GM12878 (cell line): ENCODE data around the gene KIAA1191. TPM values are rescaled to one million over a fixed set of nuclear protein-coding genes. Genes with fewer than 3 reads are reported as not detected.

ENCODE experiments used
- ASH2L ChIP-seq: fragments of 300-600, 200-600 bp; sonication (generic); IDR thresholded peaks from 2 replicates; pipeline ENCODE4 v1.6.1; 2017; ENCODE audit warnings: low read depth, mild to moderate bottlenecking, borderline replicate concordance
- ATF3 ChIP-seq: IDR thresholded peaks from 2 replicates; pipeline ENCODE4 v1.6.1; 2011; ENCODE audit warnings: low read depth, mild to moderate bottlenecking, low read length, moderate library complexity, borderline replicate concordance; ENCODE audit errors: extremely low read depth
- BACH1 ChIP-seq: fragments of 450-650 bp; IDR thresholded peaks from 2 replicates; pipeline ENCODE4 v1.6.1; 2017; ENCODE audit warnings: mild to moderate bottlenecking, borderline replicate concordance
- ESRRA ChIP-seq: IDR thresholded peaks from 2 replicates; pipeline ENCODE4 v1.6.1; 2012; ENCODE audit warnings: mild to moderate bottlenecking, low read length, improper control_type of control experiment
- GATAD2B ChIP-seq: fragments of 450-650 bp; conservative IDR thresholded peaks from 2 replicates; pipeline ENCODE4 v1.6.1; 2017; ENCODE audit warnings: low read depth, mild to moderate bottlenecking, moderate library complexity
- IKZF1 ChIP-seq: fragments of 450-650 bp; conservative IDR thresholded peaks from 2 replicates; pipeline ENCODE4 v1.6.1; 2017; ENCODE audit warnings: antibody characterized with exemption, mild to moderate bottlenecking
- JUNB ChIP-seq: IDR thresholded peaks from 2 replicates; pipeline ENCODE4 v1.6.1; 2016; ENCODE audit warnings: antibody characterized with exemption, mild to moderate bottlenecking
- KDM1A ChIP-seq: fragments of 200-600 bp; sonication (generic); IDR thresholded peaks from 2 replicates; pipeline ENCODE4 v1.6.1; 2016; ENCODE audit warnings: borderline replicate concordance
- NFYB ChIP-seq: IDR thresholded peaks from 2 replicates; pipeline ENCODE4 v1.6.1; 2011; ENCODE audit warnings: low read depth, mild to moderate bottlenecking, low read length, improper control_type of control experiment, moderate library complexity; ENCODE audit not compliant: insufficient read depth
- NRF1 ChIP-seq: conservative IDR thresholded peaks from 2 replicates; pipeline ENCODE4 v1.6.1; 2011; ENCODE audit warnings: mild to moderate bottlenecking, low read depth, low read length, improper control_type of control experiment
- POLR2AphosphoS2 ChIP-seq: IDR thresholded peaks from 2 replicates; pipeline ENCODE4 v1.6.1; 2011; ENCODE audit warnings: low read depth, mild to moderate bottlenecking, low read length, improper control_type of control experiment, moderate library complexity
- SIX5 ChIP-seq: IDR thresholded peaks from 2 replicates; pipeline ENCODE4 v1.6.1; 2011; ENCODE audit warnings: mild to moderate bottlenecking, low read depth, low read length, moderate library complexity; ENCODE audit not compliant: severe bottlenecking
- SMAD1 ChIP-seq: fragments of 450-650 bp; IDR thresholded peaks from 2 replicates; pipeline ENCODE4 v1.6.1; 2018; ENCODE audit warnings: mild to moderate bottlenecking, low read depth; ENCODE audit not compliant: partially characterized antibody
- SMC3 ChIP-seq: IDR thresholded peaks from 2 replicates; pipeline ENCODE4 v1.6.1; 2011; ENCODE audit warnings: low read length, improper control_type of control experiment, borderline replicate concordance
- STAT1 ChIP-seq: fragments of 450-650 bp; conservative IDR thresholded peaks from 2 replicates; pipeline ENCODE4 v1.6.1; 2014; ENCODE audit warnings: antibody characterized with exemption, mild to moderate bottlenecking
- TBL1XR1 ChIP-seq: IDR thresholded peaks from 2 replicates; pipeline ENCODE4 v1.6.1; 2012; ENCODE audit warnings: low read depth, low read length, improper control_type of control experiment
- TCF3 ChIP-seq: IDR thresholded peaks from 2 replicates; pipeline ENCODE4 v1.6.1; 2012; ENCODE audit warnings: low read depth, mild to moderate bottlenecking, low read length, borderline replicate concordance; ENCODE audit not compliant: insufficient read depth
- YBX1 ChIP-seq: fragments of 450-650 bp; IDR thresholded peaks from 2 replicates; pipeline ENCODE4 v1.6.1; 2016; ENCODE audit warnings: antibody characterized with exemption
- ZBTB4 ChIP-seq: fragments of 450-650 bp; formaldehyde crosslinking; IDR thresholded peaks from 2 replicates; pipeline ENCODE4 v1.4.0; 2022; ENCODE audit warnings: mild to moderate bottlenecking, moderate library complexity
- ZNF217 ChIP-seq: fragments of 450-650 bp; IDR thresholded peaks from 2 replicates; pipeline ENCODE4 v1.6.1; 2017; ENCODE audit warnings: antibody characterized with exemption, mild to moderate bottlenecking
- ZNF622 ChIP-seq: fragments of 450-650 bp; IDR thresholded peaks from 2 replicates; pipeline ENCODE4 v1.6.1; 2017; ENCODE audit warnings: mild to moderate bottlenecking, inconsistent platforms
- polyA plus RNA-seq, 11 experiments: library from polyadenylated mRNA; depleted of rRNA in 4 of 11; unstranded in 6 of 11; stranded (reverse) in 5 of 11; fragments of >200 nt; fragmentation: Nextera tagmentation in 4 of 11; fragmentation: Illumina TruSeq in 1 of 11; extraction: Ambion mirVana in 4 of 11; extraction: Trizol in 1 of 11; gene quantifications; 1 replicate in 1 of 11; 2 replicates in 10 of 11; pipeline versions ENCODE4 v1.2.1 to v1.2.3, GENCODE V29; 2011 to 2016; ENCODE audit warnings: inconsistent platforms in 2 of 11, missing spikeins in 2 of 11, low read depth in 1 of 11
- total RNA-seq, 4 experiments: library from RNA; depleted of rRNA in 3 of 4; stranded (reverse); fragments of >200 nt in 3 of 4; fragmentation: Illumina TruSeq in 1 of 4; extraction: Trizol in 1 of 4; gene quantifications; 2 replicates each; pipeline versions ENCODE4 v1.2.1 to v1.2.3, GENCODE V29; 2013 to 2021
- TF ChIP-seq, protein P1 (sequence below): fragments of 450-650 bp; conservative IDR thresholded peaks from 2 replicates; pipeline ENCODE4 v1.6.1; 2017; ENCODE audit warnings: mild to moderate bottlenecking, moderate library complexity

The KIAA1191 gene
- total and polyA plus RNA-seq, 10 of the 15 experiments (the other 5 are each of a cell fraction or from before 2014, with no cell fraction given): 14.9 to 58.2 (median 31.8) TPM

- TF ChIP-seq ZBTB4 (CRISPR knock-in tag): no peak
- no peak for TF ChIP-seq JUNB
- TF ChIP-seq SIX5: peak; percentile 80
- TF ChIP-seq SMAD1: no peak
- TF ChIP-seq IKZF1: peak; percentile 88
- TF ChIP-seq ZNF217: no peak; the same call in 1 of the 2 replicates
- no peak; the same call in none of the 2 replicates for TF ChIP-seq SMC3
- peak; percentile 25 for TF ChIP-seq STAT1
- TF ChIP-seq ESRRA: no peak
- TF ChIP-seq NFYB: no peak
- no peak for TF ChIP-seq NRF1
- TF ChIP-seq GATAD2B: 0 out of 2 replicates have a peak, but pooled peaks have one; percentile 17
- no peak for TF ChIP-seq ASH2L
- TF ChIP-seq KDM1A: no peak
- no peak for TF ChIP-seq TBL1XR1
- TF ChIP-seq ATF3: no peak
- TF ChIP-seq, protein P1, sequence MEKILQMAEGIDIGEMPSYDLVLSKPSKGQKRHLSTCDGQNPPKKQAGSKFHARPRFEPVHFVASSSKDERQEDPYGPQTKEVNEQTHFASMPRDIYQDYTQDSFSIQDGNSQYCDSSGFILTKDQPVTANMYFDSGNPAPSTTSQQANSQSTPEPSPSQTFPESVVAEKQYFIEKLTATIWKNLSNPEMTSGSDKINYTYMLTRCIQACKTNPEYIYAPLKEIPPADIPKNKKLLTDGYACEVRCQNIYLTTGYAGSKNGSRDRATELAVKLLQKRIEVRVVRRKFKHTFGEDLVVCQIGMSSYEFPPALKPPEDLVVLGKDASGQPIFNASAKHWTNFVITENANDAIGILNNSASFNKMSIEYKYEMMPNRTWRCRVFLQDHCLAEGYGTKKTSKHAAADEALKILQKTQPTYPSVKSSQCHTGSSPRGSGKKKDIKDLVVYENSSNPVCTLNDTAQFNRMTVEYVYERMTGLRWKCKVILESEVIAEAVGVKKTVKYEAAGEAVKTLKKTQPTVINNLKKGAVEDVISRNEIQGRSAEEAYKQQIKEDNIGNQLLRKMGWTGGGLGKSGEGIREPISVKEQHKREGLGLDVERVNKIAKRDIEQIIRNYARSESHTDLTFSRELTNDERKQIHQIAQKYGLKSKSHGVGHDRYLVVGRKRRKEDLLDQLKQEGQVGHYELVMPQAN: 0 out of 2 replicates have a peak, but pooled peaks have one; percentile 68
- no peak for TF ChIP-seq ZNF622
- TF ChIP-seq TCF3: peak; percentile 82; the same call in 1 of the 2 replicates
- peak; percentile 89 for TF ChIP-seq BACH1
- TF ChIP-seq POLR2AphosphoS2: peak; percentile 80; the same call in 1 of the 2 replicates
- no peak for TF ChIP-seq YBX1
Measured at GRCh38 chr5:176361437-176362232, at the start of gene KIAA1191 (continued).
